NCI-H460 (cell line): Measurements from ENCODE around the gene TMEM238L. TPM values are rescaled to one million over a fixed set of nuclear protein-coding genes. Genes with fewer than 3 reads are reported as not detected.
A peak's percentile ranks its signal among the peaks of the same experiment; 100 is the strongest.
"Not testable (repeated sequence)": the region's sequence is repeated elsewhere in the genome, so short reads cannot be mapped to it uniquely, and the experiment has no call there.

Experiments
- DNase-seq: peaks from one replicate; pipeline ENCODE4 v3.0.0-alpha.2; 2016; ENCODE audit warnings: low read depth; ENCODE audit errors: extremely low read depth
- polyA plus RNA-seq: library from polyadenylated mRNA; depleted of rRNA; stranded (reverse); fragments of >200 nt; gene quantifications from 2 replicates; pipeline ENCODE4 v1.2.3, GENCODE V29; 2014; cell fraction: nucleus; rRNA removed
- total RNA-seq: library from RNA; depleted of rRNA; stranded (reverse); fragments of >200 nt; shearing (Covaris generic); gene quantifications from 2 replicates; pipeline ENCODE4 v1.2.3, GENCODE V29; 2014; rRNA removed

Gene TMEM238L, protein sequence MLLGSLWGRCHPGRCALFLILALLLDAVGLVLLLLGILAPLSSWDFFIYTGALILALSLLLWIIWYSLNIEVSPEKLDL
- total RNA-seq, result not detected in 2 replicates
- polyA plus RNA-seq, result not detected in 2 replicates

GRCh38 chr17:10803830-10804475, at the start of gene TMEM238L:
Gene TMEM238L (minus strand): TSS chr17:10804099. CDS start chr17:10803963, 136 bp downstream.
- DNase-seq, result no peak

DNA sequence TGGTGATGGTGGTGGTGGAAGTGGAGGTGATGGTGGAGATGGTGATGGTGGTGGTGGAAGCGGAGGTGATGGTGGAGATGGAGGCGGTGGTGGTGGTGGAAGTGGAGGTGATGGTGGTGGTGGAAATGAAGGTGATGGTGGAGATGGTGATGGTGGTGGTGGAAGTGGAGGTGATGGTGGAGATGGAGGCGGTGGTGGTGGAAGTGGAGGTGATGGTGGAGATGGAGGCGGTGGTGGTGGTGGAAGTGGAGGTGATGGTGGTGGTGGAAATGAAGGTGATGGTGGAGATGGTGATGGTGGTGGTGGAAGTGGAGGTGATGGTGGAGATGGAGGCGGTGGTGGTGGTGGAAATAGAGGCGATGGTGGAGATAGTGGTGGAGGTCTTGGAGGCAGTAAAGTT, 42.7 kb upstream of the TMEM238L start:
- not testable (repeated sequence) for DNase-seq

DNA sequence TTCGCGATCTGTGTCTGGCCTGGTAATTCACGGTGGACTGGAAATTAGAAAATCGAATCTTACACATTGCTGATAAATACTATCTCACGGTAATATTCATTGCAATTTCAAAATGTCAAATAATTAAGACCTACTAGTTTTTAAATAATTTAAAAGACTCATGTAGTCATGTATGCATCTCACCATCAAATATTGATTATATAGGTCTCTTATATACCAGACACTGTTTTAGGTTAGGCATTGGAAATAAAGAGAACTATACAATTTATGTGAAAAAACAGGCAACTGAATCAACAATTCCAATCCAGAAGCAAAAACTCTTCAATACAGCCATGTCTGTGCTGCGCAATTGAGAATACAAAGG, 41.5 kb upstream of the TMEM238L start:
- DNase-seq, result no peak

- peak; percentile 59 for DNase-seq
Observed at GRCh38 chr17:10844621-10845387, 40.9 kb upstream of the TMEM238L start.

GRCh38 chr17:10843811-10844210, 39.9 kb upstream of the TMEM238L start:
- DNase-seq, result no peak

DNA sequence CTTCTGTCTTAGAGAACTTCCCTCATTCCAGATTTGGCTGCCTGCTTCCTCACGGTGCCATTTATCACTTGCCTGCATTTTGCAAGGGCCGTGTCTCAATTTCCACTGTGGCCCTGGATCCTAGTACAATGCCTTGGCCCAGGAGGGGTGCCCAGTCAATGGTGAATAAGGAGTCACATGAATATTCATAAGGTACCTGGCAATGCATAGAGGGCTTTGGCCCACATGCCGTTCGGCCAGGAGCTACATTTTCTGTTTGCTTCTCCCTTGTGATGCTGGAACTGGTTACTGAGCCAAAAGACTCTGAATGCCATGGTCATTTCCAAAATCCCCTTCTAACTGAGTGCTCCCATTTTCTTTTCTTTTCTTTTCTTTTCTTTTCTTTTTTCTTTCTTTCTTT, 38.8 kb upstream of the TMEM238L start:
- no peak for DNase-seq

- DNase-seq, result no peak
Observed at GRCh38 chr17:10838682-10839081, 34.8 kb upstream of the TMEM238L start.

DNA sequence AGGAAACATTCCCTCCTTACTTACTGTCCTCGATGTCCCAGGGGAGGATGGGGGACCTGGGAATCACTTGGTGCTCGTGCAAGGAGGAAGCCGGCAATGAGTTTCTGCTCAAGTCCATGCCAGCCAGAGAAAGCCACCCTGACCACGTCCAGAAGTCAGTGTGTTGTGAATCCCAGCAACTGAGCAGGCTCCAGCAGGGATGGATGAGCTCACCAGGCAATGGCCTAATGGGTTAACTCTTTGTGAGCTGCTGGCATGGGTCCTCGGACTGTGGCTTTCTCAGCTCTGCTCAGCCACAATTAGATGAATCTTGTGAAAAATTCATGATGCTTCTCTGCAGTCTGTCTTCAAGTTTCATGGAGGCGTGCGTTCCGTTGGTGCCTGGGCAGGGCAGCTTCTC, 34.0 kb upstream of the TMEM238L start, which contains the start of gene PIRT:
TSS of gene PIRT (minus strand) at position 167 of the 400 bp plus-strand sequence. CDS start 12,442 bp downstream, outside the sequence.
- DNase-seq, result no peak

DNA sequence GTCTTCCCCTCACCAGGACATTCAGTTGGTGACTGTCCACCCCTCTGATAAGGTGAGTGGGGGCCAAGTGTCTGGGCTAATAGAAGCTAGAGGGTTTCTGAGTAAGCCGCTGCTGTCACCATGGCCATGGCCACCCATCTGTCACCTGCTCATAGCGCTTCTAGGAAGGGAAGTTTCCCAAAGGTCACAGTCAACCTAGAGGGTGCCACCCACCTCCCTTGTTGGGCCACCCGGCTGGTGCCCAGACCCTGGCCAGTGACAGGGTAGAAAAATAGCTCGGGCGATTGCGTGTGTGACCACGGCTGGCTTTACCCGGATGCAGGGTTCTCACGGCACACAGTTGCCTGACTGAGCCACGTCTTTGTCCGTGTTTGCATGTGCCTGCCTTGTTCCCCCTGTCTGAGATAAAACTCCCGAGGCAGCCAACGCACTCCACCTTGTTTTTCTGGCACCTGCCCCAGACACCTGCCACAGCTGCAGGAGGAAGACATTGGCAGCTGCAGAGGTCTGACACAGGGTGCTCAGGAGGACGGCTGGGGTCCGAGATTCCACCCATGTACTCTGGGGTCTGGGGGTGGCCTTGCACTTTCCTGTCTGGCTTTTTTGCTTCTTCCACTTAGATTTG, 33.2 kb upstream of the TMEM238L start:
- DNase-seq, result no peak

GRCh38 chr17:10836145-10836544, 32.2 kb upstream of the TMEM238L start:
- no peak for DNase-seq

DNA sequence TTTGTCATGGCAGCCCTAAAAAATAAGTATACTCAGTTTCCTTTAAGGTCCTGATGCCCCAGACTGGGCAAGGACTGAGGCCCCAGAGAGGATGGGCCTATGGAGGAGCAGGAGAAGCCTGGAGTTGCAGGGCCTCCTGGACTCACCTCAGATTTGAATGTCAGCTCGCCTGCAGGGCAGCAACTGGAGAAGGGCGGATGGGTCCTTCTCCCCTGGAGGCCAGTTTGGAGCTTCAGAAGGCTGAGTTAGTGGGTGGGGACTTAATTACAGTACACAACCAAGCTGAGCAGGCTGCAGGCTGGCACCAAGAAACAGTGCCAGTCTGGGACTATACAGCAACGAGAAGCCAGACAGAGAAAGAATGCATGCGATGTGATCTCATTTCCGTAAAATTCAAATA, 27.8 kb upstream of the TMEM238L start:
- DNase-seq, result no peak

DNA sequence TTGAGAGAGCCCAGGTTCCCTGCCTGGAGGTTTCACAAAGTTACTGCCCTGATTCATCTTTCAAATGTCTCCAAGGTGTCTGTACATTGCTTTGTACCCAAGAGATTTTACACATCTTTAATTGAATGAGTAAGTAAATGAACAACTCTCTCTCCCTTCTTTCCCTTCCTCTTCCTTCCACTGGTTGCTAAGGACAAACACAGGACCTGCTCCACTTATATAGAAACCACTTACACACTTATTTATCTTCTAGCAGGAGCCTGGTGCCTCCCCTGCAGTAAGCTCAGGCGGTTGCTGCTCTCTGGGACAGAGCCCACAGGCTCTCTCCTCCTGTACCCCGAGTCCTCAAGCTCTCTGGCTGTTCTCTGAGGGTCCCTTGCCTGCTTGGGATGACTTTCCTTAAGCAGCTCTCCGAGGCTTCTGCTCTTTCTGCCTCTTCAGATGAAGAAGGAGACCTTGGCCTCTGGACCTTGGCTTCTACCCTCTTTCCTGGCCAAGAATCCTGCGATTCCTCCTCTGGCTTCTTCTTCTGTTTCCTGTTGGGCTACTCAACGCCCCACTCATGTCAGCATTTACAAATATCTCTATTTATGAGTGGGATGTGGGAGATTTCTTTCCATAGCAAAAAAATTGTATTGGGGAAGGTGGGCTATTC, 24.1 kb upstream of the TMEM238L start:
- DNase-seq, result no peak

GRCh38 chr17:10824874-10825273, 21.0 kb upstream of the TMEM238L start:
- no peak for DNase-seq

DNA sequence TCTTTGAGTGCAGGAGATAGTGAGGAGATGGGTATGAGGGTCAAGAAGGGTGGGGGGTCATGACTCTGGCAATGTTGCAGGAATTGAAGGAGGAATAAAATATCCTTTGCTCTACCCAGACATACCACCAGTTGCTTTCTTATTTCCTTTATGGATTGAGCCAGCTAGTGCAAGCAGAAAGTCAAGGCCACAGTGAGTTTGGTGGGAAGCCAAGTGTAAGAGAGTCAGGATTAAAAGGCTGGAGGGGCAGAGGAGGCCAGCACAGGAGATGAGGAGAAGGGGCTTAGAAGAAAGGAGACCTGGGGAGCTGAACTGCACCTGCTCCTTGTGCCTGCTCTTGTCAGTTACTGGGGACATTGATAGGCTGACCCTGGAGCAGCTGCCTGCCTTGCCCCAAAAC, 17.9 kb upstream of the TMEM238L start:
- DNase-seq, result no peak

- DNase-seq, result no peak
Observed at GRCh38 chr17:10821054-10821453, 17.2 kb upstream of the TMEM238L start.

- DNase-seq, result no peak
Observed at GRCh38 chr17:10815319-10815718, 11.4 kb upstream of the TMEM238L start.

DNA sequence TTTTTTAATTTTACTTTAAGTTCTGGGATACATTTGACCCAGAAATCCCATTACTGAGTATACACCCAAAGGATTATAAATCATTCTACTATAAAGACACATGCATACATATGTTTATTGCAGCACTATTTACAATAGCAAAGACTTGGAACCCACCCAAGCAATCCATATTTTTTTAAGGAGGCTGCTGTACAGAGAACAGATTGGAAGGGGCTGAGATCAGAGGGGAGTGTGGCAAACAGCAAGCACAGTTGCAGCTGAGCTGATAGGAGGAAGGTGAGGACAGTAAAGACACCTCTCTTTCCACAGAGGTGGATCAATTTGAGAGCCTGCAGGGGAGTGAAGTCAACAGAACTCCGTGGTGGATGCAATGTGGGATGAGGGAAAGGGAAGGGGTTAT, 10.2 kb upstream of the TMEM238L start:
- no peak for DNase-seq

- no peak for DNase-seq
Observed at GRCh38 chr17:10812674-10813073, 8.8 kb upstream of the TMEM238L start.

- DNase-seq, result no peak
Observed at GRCh38 chr17:10809605-10810004, 5.7 kb upstream of the TMEM238L start.

DNA sequence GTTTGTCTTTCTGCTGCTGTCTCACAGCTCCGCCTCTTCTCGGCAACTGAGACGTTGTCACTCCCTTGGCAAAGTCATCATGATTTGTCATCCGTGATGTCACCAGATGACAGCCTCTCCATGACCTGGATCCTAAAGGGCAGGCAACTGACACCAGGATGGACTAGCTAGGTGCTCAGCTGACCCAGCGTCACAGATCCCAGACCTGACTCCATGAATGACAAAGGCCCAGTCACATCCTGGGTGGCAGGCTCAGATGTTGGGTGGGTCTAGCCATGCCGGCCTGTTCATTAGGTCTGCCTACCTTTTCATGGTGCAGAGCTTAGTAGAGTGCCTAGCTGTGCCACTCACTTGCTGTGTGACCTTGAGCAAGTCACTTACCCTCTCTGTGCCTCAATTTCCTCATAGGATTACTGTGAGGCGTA, 3.8 kb upstream of the TMEM238L start:
- DNase-seq, result no peak
